Activated CD4-positive, alpha-beta T cell treated with anti-CD3 and anti-CD28 coated beads for 4 hours (primary cell): ENCODE data around the gene YTHDC2.

ENCODE experiments used
- DNase-seq, 2 donors: peaks; one replicate each; pipeline ENCODE4 v3.0.0-alpha.2; 2020

The YTHDC2 gene

DNA sequence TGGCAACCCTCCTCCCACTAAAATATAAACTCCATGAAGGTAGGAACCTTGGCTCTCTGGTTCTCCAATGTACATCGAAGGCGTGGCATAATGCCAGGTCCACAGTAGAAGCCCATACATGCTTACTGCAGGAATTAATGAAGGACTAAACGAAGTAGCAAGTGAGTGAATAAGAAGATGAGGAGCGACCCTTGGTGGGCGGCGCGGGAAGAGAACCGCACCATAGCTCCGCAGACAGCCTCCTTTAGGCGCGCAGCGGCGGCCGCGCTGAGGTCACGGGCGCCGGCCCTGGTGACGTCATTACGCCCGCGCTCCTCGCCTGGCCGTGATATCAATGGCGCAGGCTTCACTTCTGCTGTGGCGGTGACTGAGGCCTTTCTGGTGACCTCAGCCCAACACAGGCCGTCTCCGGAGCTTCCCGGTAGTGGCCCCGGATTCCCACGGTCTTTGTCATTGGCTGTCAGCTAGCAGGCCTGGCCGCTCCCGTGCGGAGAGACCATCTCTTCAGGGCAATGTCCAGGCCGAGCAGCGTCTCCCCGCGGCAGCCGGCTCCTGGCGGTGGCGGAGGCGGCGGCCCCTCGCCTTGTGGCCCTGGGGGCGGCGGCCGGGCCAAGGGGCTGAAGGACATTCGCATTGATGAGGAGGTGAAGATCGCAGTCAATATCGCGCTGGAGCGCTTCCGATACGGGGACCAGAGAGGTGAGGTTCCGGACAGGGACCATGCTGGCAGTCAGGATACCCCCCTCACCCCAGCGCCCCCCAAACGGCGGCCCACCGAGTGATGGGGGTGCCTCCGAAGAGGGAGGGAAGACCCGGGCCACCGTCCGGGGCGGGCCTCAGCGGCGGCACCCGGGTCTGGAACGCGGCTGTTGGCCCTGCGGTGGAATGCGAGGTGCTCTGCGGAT, at the start of gene YTHDC2:
Gene YTHDC2, plus strand, starts transcription at position 311 of the 905 bp plus-strand sequence. Its CDS starts 202 bp downstream, at position 513.
- peak; percentile 82 to 84 for DNase-seq

DNA sequence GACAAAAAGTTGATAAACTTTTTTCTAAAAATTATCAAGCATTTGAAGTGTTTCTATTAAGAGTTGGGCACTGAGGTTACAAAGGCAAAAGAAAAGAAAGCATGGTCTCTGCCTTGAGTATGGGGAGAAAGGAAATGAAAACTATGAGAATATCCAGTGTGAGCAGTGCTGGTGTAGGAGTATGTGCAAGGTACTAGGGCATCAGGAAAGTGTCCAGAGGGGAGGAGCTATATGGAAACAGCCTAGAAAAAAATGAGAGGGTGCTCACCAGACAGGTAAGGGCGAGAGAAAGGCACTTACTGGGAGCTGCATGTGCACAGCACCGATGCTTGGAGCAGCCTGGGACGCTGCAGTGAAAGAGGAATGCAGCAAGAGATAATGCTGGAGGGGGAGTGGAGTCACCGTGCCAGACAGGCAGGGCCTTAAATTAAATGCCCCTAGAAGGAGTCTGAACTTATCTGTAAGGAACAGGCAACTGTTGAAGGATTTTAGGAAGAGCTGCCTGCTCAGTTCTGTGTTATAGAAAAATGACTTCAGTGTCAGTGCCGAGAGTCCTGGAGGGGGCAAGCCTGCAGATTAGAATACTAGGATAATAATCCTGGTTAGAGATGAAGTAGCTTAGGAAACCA, 39.3 kb upstream of the YTHDC2 start:
- DNase-seq: no peak

DNA sequence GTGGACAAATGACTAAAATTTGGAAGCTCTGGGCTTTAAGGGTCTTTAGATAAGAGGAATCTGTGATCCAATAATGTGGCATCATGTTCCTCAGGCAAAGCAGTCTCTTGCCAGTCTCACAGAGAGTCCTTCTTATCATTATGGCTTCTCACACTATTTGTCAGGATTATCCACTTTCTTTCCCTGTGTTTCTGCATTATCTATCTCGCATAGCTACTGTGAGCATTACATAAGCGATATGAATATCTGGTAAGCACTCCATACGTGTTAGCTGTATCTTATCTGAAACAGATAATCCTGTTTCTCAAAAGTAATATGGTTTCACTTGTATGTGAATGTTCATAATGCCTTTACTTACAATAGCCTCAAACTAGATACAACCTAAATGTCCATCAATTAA, 34.8 kb upstream of the YTHDC2 start:
- DNase-seq: no peak

DNA sequence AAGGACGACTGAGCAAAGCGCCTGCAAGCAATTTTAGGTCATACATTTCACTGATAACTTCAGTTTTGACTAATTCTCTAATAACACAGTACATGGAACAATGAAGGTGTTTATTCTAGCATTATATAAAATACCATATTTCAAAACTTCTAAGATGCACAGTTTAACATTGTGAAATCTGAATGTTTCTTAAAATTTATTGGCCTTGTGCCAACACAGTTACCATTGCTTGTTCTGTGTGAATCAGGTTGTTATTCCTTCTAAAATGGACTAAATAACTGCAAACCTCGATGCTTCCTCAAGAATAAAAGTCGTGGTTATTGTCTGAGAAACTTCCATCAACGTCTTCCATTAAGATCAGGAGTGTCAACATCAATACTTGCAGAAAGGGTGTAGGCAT, 33.3 kb upstream of the YTHDC2 start:
- no peak for DNase-seq

DNA sequence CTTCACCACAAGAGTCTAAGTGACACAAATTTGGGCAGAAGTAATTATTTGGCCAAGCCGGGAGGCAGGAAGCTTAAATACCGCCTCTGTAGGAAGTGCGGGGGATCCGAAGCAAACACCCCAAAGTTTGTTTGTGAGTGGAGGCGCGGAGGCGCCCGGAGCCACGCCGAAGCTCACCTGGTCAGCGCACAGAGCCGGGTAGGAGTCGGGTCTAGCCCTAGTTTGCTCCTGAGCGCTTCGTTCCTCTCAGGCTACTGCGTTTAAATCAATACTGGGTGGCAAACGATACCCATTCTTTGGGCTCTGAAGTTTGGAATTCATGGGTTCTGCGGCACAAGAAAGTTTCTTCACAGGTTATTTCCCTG, 26.1 kb upstream of the YTHDC2 start:
- DNase-seq: no peak

DNA sequence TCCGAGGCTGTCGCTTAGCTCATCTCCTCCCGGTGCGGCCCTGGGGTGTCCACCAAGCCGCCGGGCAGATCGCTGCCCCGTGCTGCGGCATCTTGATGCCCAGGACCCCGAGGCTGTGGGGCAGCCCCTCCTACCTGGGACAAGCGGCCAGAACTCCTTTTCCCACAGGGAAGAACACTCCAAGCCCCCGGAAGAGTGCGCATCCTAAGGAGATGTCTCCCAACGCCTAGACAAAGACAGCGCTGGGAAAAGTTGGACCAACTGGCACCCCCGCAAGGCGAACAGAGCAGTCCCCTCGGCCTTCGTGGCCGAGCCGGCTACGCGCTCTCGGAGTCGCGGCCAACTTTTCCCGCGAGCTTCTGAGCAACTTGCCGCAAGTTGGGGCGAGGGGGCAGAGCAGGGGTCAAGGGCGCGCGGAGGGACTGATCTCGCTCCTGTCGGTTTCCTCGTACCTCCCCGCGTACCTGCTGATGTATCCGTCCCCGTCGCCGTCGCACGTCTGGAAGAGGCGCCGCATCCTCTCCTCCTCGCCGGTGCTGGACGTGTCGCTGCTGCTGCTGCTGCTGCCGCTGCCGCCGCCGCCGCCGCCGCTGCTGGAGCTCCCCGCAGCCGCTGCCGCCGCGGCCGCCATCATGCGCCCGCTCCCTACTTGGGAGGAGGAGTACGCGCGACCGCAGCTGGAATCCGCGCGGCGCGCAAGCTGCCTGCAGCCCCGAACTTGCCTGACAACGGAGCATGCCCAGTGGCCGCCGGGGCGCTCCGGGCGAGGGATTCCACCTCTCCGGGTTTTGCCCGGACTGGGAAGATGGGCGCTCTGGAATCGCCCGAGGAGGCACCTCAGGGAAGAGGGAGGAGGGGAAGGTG, 25.5 kb upstream of the YTHDC2 start, which contains the start of gene MCC:
Gene MCC, minus strand, starts transcription at position 673 of the 864 bp plus-strand sequence.
- DNase-seq: peak; percentile 9 to 25

DNA sequence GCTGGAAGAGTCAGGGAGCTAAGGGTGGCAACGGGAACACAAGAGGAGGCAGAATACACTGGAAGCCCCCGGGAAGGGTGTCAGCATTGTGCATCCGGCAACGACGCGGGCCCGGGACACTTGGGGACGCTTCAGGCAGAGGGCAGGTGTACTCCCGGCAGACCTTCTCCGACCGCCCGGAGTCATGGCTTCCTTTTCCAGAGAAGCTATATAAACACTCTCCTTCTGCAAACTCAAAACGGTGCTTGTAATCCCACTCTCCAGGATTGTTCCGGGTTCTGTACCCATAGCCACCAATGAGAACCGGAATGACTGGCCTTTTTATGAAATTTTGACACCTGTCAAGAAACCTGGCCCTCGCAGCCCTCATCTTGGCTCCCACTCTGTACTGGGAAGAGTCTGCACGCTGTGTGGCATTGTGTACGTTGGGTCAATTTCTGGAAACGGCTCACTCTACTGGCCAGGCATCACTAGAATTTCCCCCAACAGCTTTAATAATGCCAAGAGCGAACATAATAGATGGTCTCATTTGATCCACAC, 24.8 kb upstream of the YTHDC2 start:
- DNase-seq: no peak

DNA sequence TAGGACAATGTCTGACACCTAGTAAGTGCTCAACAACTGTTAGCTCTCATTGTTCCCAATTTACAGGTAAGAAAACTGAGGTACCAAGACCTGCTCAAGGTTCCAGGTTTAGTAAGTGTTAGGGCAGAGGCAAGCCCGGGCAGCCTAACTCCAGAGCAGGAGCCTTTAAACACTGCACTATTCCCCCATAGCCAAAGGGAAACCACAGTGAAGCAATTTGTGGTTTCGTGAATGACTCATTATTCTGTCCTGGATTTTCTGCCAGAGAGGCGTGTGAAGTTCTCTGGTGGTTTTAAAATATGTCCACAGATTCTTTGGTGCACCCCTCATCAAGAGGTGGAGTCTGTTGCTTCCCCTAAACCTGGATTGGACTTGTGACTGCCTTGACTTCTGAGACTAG, 24.2 kb upstream of the YTHDC2 start:
- DNase-seq: no peak

DNA sequence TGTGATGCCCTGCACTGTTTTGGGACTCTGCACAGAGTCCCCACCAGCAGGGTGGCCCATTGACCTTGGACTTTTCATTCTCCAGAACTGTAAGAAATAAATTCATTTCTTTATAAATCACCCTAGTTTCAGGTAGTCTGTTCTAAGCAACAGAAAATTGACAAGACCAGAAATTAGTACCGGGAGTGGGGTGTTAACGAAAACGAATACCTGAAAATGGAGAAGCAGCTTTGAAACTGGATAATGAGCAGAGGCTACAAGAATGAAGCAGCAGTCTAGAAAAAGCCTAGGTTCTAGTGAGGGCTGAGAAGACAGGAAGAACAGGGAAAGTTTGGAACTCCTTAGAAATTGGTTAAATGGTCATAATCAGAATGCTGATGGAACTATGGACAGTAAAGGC, 23.2 kb upstream of the YTHDC2 start:
- no peak for DNase-seq

DNA sequence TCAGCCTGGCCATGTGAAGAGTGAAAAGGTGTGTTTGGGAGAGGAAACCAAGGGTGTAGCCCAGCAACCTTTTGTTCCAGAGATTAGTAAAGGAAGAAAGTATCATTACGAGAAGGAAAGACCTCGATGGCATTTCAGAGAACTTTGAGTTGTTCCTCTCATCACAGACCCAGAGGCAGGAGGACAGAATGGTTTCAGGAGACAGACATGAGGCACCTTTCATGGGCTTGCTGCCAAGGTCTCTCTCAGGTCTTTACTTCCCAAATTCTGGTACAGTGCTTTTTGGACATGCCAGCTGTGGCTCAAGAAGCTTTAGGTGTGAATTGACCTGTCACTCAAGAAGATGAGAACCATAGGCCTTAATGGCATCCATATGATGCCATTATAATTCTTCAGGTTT, 22.5 kb upstream of the YTHDC2 start:
- no peak for DNase-seq

DNA sequence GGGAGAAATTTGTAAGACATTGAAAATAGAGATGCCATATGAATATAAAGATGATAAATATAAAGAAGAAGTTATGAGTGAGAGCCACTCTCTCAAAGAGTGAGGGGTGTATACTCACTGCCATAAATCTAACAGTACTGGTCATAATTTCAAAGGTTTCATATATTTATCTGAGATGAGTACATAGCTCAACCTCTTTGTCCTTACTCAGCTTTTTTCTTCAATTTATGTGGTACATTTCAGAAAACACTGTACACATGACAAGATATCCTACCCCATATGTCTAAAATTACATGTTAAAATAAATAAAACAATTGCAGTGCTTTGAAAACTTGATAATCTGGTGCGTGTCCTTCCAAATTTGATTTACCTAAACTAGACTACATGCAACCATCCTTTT, 20.0 kb upstream of the YTHDC2 start:
- no peak for DNase-seq

DNA sequence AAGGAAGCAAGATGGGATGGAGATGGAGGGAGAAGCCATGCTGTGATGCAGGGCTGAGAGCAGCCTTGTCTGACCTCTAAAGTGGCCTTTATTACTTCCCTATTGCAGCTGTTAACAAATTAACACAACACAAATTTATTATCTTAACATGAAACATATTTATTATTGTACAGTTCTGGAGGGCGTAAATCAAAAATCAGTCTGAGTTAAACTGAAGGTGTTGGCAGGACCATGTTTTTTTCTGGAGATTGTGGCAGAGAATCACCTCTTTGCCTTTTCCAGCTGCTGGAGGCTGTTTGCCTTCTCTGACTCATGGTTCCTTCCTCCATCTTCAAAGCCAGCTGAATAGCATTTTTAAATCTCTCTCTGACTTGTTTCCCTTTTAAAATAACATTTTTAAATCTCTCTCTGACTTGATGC, 18.1 kb upstream of the YTHDC2 start:
- no peak for DNase-seq

DNA sequence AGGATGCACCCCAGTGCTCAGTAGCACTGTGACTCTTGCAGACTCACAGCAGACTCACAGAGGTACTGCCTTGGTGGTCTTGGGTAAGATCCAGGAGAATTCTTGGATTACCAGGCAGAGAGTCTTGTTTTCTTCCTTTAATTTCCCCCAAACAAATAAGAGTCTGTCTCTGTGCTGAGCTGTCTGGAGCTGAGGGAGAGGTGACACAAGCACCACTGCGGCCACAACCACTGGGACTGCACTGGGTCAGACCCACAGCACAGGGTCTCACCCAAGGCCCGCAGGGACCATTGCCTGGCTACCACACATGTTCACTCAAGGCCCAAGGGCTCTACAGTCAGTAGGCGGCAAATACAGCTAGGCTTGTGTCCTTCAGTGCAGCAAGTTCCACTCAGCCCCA, 11.4 kb upstream of the YTHDC2 start:
- DNase-seq: no peak

DNA sequence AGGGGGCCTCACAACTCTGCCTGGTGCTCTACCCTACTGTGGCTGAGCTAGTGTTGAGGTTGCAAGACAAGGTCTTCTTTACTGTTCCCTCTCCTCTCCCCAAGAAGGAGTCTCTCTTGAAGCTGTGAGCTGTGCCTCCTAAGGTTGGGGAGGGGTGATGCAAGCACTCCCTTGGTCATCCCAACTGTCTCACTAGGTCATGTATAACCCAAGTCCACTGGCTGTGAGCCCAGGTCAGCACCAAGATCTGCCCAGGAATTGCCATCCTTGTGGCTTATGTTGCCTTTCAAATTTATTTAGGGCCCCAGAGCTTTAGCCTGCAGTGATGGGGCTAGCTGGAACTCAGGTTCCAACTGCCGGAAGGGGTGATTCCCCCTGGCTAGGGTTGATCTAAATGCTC, 10.3 kb upstream of the YTHDC2 start:
- DNase-seq: no peak

DNA sequence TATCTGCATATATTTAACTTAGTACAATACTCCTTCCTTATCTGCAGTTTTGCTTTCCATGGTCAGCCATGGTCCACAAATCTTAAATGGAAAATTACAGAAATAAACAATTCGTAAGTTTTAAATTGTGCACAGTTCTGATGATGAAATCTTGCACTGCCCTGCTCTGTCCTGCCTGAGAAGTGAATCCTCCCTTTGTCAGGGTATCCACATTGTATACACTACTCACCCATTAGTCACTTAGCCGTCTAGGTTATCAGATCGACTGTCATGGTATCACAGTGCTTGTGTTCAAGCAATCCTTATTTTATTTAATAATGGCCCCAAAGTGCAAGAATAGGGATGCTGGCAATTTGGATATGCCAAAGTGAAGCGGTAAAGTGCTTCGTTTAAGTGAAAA, 8.3 kb upstream of the YTHDC2 start:
- no peak for DNase-seq

DNA sequence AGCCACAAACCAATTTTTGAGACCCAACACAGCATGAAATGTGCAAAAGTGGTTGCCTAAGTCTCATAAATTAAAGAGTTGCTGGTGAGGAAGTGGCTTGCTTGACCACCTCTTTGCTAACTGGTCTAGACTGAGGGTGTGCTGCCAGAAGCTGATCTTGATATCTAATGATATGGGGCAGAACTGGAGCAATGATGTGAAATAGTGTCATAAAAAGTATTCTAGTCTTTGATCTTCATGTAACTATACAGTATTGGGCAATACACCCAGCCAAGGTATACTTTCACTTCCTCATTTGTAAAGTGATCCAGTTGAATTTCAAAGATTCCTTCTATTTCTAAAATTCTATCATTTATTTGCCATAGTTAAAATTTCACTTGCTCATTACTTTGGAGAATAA, 5.9 kb upstream of the YTHDC2 start:
- no peak for DNase-seq

DNA sequence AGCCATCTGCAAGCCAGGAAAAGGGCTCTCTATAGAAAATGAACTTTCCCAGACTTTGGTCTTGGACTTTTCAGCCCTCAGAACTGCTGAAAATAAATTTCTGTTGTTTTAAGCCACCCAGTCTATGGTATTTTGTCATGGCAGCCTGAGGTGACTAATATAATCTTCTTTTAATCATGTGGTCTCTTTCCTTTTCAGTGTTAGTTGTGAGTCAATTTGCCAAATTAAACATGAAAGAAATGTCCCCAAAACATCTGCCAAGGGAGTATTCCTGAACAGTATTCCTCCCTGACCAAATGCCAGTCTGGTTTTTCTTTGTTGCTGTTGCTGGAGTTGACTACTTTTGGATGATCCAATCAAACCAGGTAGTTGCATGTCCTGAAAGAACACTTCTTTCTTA, 4.7 kb upstream of the YTHDC2 start:
- DNase-seq: no peak

DNA sequence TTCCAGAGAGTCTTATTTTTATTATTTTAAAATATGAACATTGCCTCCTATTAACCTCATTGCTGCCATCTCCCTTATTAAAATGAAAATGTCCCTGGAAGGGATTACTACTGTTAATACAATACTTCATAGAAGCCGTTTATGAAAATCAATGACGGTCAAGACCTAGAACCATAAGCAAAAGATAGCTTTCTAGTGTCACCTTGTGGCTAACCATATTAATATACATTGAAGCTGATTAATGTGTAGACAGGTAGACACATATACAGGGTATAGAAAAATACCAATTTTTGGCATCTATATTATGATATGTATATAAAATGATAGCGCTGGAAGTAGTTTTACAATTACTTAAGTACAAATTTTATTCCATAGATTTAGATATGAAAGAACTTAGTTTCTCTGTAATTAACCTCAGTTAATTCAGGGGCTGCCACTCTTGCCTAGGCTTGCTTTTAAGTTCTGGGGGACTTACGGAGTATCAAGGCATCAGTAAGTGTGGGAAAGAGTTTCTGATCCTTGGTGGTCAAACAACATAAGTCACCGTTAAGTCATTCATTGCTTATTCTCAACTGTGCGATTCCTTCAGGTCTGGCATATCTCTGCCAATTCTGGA, 2.5 kb upstream of the YTHDC2 start:
- DNase-seq: no peak

DNA sequence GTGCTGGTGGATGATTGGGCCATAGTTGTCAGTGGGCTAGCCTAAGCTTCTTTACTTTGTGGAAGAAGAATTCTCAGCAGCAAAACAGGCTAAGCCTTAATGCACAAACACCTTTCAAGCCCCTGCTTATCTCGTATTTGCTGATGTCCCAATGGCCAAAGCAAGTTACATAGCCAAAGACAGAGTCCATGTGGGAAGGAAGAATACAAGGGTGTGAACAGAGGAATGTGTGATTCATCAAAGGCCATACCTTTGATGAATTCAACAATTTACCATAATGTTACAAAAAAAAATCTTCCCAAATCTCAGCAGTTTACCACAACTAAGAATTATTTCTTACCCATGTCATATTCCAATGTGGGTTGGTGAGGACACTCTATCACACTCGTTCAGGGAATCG, 1.2 kb upstream of the YTHDC2 start:
- DNase-seq: no peak

DNA sequence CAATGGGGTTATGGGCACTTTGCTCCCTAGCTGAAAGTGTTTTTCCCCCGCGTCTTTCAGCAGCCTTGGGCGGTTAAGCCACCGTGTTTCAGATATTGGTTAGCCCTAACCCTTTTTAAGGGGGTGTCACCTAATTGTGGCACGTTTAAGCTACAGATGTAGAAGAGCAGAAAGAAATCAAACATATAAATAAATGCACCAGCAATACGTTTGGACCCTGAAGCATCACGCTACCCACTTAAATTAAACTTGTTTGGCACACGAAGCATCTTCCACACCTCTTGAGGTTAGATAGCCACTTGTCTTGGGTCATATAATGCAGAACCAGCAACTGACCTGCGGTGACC, 768 bp downstream of the YTHDC2 start:
- DNase-seq: no peak

DNA sequence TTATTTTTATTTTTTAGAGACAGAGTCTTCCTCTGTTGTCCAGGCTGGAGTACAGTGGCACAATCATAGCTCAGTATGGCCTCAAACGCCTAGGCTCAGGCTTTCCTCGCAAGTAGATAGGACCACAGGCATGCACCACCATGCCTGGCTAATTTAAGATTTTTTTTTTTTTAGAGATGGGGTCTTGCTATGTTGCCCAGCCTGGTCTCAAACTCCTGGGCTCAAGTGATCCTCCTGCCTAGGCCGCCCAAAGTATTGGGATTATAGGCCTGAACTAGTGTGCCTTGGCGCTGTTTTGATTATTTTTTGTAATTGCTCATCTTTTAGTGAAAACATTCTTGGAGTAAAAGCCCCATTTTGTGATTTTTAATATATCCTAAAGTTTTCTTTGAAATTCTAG, 5.4 kb downstream of the YTHDC2 start:
- DNase-seq: no peak

DNA sequence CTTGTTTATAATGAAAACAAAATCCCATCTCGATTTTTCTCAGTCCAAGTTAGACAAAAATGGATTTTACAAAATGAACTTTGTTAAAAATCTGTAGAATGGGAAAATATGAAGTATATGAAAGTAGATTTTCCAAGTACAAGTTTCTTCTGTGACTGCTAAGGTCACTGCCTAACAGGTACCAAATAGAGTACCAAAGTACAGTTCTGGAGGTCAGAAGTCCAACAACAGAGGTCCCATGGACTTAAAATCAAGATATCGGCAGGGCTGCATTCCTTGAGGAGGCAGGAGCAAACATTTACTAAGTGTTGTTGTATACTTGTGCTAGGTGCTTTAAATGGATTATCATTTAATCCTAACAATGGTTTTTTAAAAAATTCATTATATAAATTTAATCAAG, 5.9 kb downstream of the YTHDC2 start:
- no peak for DNase-seq

DNA sequence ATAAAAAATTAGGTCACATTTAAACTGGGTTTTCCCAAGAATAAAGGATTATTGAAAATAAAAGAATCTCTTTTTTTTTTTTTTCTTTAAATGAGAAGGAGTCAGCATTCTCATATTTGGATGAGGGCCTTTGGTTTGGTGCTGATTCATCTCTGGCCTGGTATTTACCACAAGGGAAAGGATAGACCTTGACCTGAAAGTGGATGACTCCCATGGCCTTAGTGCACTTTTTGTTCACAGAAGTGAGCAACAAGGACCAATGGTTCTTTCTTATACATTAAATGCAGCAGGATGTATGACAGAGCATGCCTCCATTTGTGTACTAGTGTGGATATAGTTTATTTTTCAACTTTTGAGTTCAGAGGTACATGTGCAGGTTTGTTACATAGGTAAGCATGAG, 6.9 kb downstream of the YTHDC2 start:
- no peak for DNase-seq
